HEK293T (cell line): ENCODE results near the gene MGLL.

ENCODE experiments used
- CTCF ChIA-PET: fragments of 350-600 bp; formaldehyde crosslinking; extraction: SDS; loops from one replicate; lab custom pipeline; 2021; ENCODE audit warnings: antibody characterized with exemption, inconsistent platforms; lab: Yijun Ruan, JAX
- POLR2A ChIA-PET: fragments of 350-600 bp; formaldehyde crosslinking; extraction: SDS; loops from one replicate; lab custom pipeline; 2020; ENCODE audit warnings: antibody characterized with exemption, inconsistent platforms; lab: Yijun Ruan, JAX
- DNase-seq: peaks from one replicate; pipeline ENCODE4 v3.0.0; 2012; ENCODE audit warnings: mixed read lengths; ENCODE audit errors: extremely low spot score
- ARNT ChIP-seq: fragments of 450-650 bp; IDR thresholded peaks from 2 replicates; pipeline ENCODE4 v1.6.1; 2017; ENCODE audit warnings: mild to moderate bottlenecking
- BHLHE40 ChIP-seq: fragments of 450-650 bp; IDR thresholded peaks from 2 replicates; pipeline ENCODE4 v1.6.1; 2016; ENCODE audit warnings: mild to moderate bottlenecking, moderate library complexity, borderline replicate concordance
- CTBP1 ChIP-seq: fragments of 450-650 bp; IDR thresholded peaks from 2 replicates; pipeline ENCODE4 v1.6.1; 2016; ENCODE audit warnings: borderline replicate concordance
- ELF4 ChIP-seq: fragments of 450-650 bp; IDR thresholded peaks from 2 replicates; pipeline ENCODE4 v1.6.1; 2017; ENCODE audit warnings: antibody characterized with exemption
- FOXA1 ChIP-seq: fragments of 450-650 bp; IDR thresholded peaks from 2 replicates; pipeline ENCODE4 v1.6.1; 2016; ENCODE audit warnings: mild to moderate bottlenecking
- FOXK2 ChIP-seq: fragments of 450-650 bp; IDR thresholded peaks from 2 replicates; pipeline ENCODE4 v1.6.1; 2016; ENCODE audit warnings: mild to moderate bottlenecking
- FOXM1 ChIP-seq: fragments of 450-650 bp; IDR thresholded peaks from 2 replicates; pipeline ENCODE4 v1.6.1; 2017; ENCODE audit warnings: mild to moderate bottlenecking, borderline replicate concordance
- HDGF ChIP-seq: fragments of 450-650 bp; IDR thresholded peaks from 2 replicates; pipeline ENCODE4 v1.6.1; 2017; ENCODE audit warnings: antibody characterized with exemption, borderline replicate concordance
- L3MBTL2 ChIP-seq: fragments of 450-650 bp; conservative IDR thresholded peaks from 2 replicates; pipeline ENCODE4 v1.6.1; 2016; ENCODE audit warnings: mild to moderate bottlenecking
- LEF1 ChIP-seq: fragments of 450-650 bp; IDR thresholded peaks from 2 replicates; pipeline ENCODE4 v1.6.1; 2017; ENCODE audit warnings: mild to moderate bottlenecking, borderline replicate concordance
- NFRKB ChIP-seq: fragments of 450-650 bp; IDR thresholded peaks from 2 replicates; pipeline ENCODE4 v1.6.1; 2016; ENCODE audit warnings: mild to moderate bottlenecking, moderate library complexity
- SP1 ChIP-seq: fragments of 450-650 bp; IDR thresholded peaks from 2 replicates; pipeline ENCODE4 v1.6.1; 2017
- SUZ12 ChIP-seq: fragments of 450-650 bp; IDR thresholded peaks from 2 replicates; pipeline ENCODE4 v1.6.1; 2016; ENCODE audit warnings: mild to moderate bottlenecking
- TARDBP ChIP-seq: fragments of 450-650 bp; IDR thresholded peaks from 2 replicates; pipeline ENCODE4 v1.6.1; 2016
- ZNF384 ChIP-seq: fragments of 450-650 bp; IDR thresholded peaks from 2 replicates; pipeline ENCODE4 v1.6.1; 2016
- TF ChIP-seq, protein P1 (sequence below): fragments of 450-650 bp; IDR thresholded peaks from 2 replicates; pipeline ENCODE4 v1.6.1; 2016

MGLL gene

DNA sequence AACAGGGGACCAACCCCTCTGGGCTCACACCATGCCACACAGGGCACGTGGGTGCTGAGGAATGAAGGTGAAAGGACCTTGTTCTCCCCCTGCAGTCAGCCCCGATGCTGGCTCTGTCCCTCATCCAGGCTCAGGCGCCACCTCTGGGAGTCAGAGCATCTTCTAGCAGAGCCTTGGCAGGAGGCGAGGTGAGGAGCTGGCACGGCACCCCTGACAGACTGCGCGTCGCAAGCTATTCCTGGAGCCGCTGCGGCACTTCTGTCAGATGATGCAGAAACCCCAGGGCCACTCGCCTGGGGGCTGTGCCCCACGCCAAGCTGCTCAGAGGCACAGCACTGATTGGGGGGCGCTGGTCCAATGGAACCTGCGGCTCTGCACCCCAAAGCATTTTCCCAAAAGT lies 62.0 kb downstream of the MGLL start:
- no peak for TF ChIP-seq ARNT
- TF ChIP-seq FOXK2 = no peak
- TF ChIP-seq L3MBTL2 = no peak
- no peak for TF ChIP-seq BHLHE40
- TF ChIP-seq, protein P1, sequence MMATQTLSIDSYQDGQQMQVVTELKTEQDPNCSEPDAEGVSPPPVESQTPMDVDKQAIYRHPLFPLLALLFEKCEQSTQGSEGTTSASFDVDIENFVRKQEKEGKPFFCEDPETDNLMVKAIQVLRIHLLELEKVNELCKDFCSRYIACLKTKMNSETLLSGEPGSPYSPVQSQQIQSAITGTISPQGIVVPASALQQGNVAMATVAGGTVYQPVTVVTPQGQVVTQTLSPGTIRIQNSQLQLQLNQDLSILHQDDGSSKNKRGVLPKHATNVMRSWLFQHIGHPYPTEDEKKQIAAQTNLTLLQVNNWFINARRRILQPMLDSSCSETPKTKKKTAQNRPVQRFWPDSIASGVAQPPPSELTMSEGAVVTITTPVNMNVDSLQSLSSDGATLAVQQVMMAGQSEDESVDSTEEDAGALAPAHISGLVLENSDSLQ = no peak
- no peak for TF ChIP-seq ELF4
- no peak for TF ChIP-seq HDGF
- TF ChIP-seq LEF1 = no peak
- TF ChIP-seq SP1 = no peak
- ChIA-PET POLR2A (no interaction called here), CTCF (no interaction called here)
- no peak for DNase-seq

DNA sequence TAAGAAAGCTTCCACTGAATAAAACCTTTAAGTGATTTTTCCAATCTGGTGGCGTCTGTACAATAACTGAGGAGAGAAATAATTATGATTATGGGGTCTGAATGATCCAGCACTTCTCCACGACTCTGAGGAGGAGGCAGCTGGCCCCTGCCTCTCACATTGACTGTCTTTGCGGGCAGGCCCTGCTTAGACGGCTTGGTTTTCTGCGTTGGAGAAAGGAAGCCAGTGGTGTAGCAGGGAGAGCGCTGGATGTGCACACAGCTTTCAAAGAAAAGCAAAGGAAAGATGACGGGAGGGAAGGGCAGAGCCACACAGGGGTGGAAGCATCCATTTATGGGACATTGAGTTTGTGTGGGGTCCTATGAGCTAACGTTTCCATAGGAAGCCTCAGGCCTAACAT lies 62.5 kb downstream of the MGLL start:
- TF ChIP-seq BHLHE40 = no peak
- no peak for TF ChIP-seq FOXA1
- no peak for TF ChIP-seq CTBP1
- no peak for TF ChIP-seq SUZ12
- TF ChIP-seq FOXM1 = no peak
- TF ChIP-seq L3MBTL2 = no peak
- TF ChIP-seq ARNT = no peak
- TF ChIP-seq LEF1 = no peak
- POLR2A ChIA-PET = no interaction called here
- no peak for DNase-seq
- CTCF ChIA-PET = no interaction called here

DNA sequence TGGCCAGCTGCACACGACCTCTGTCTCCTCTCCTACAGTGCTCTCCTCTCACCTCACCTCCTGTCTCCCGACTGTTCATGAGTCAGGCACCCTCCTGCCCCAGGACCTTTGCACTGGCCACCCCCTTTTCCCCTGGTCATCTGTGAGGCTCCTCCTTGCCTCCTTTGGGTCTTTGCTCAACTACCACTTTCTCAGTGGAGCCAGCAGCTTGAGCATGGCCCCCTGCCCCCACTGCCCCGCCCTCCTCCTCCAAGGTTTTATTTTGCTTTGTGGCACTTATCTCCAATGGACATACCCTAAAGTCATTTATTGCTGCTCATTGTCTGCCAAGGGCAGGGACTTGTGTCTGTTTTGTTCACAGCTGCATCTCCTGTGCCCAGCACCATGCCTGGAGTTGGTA lies 64.3 kb downstream of the MGLL start:
- no peak for DNase-seq
- no peak for TF ChIP-seq TARDBP
- no peak for TF ChIP-seq ZNF384
- TF ChIP-seq LEF1 = no peak
- TF ChIP-seq, protein P1 = no peak
- no peak for TF ChIP-seq NFRKB
- TF ChIP-seq SUZ12 = no peak
- TF ChIP-seq HDGF = no peak
- TF ChIP-seq ELF4 = no peak
- TF ChIP-seq FOXA1 = no peak
- ChIA-PET CTCF (no interaction called here), POLR2A (no interaction called here)

DNA sequence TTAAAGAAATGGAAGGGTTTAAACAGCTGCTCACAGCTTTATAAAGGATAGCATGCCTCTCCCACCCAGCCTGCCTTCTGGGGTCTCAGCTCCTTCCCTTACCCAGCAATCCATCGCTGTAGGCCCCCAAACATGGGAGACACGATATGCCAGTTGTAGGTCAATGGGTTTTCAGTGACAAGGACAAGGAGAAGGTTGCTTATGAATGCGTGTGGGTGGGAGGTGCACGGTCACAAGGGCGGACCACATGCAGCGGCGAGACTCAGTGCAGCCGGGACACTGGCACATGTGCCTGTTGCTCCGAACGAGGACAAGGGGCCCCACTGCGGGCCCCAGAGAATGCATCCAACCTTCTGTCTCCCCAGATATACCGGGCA lies 67.0 kb downstream of the MGLL start:
- CTCF ChIA-PET = no interaction called here

DNA sequence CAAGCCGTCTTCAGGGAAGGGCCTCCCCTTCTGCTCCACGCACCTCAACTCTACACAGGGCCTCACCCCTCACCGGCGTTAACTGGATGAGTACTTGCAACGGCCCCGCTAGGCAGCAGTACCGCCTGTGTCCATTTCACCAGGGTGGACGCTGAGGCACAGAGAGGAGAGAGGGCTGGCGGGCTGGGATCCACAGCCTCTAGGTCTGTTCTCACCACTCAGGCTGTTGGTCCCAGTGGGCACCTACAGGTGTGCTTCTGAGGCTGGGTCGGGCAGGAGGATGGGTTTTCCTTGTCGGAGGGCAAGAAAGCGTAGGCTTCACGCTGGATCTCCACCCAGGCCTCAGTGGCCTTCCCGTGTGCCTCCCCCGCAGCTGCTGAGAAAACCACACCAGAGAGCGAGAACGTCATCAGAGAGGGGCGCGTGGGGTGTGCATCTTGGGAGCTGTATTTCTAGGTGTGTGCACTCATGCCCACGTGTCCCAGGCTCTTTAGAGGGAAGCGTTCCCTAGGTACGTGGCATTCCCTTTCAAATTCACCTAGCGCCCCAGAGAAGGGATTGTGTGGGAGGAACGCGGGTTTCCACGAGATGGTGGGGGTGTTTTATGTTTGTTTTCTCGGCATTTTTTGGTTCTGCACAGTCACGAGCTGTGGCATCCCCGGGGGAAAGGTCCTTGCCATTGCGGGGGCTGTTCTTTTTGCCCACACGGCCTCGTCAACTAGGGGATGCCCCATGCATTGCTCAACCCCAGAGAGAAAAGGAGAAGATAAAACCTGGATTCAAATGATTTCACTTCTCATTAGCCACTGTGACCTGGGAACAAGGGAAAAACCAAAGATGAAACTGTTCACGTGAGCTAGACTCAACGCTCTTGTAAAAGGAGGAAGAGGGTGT lies 67.7 kb downstream of the MGLL start:
- no peak for DNase-seq
- POLR2A ChIA-PET = no interaction called here
- TF ChIP-seq HDGF = no peak
- no peak for TF ChIP-seq SP1
- no peak for TF ChIP-seq ARNT
- no peak for TF ChIP-seq ZNF384
- TF ChIP-seq NFRKB = no peak
- no peak for TF ChIP-seq FOXK2
- no peak for TF ChIP-seq FOXM1
- no peak for TF ChIP-seq LEF1
- TF ChIP-seq L3MBTL2 = no peak
- TF ChIP-seq TARDBP = no peak
- TF ChIP-seq, protein P1 = no peak
- TF ChIP-seq FOXA1 = no peak
- TF ChIP-seq BHLHE40 = no peak
- no peak for TF ChIP-seq SUZ12
- no peak for TF ChIP-seq ELF4
- no peak for TF ChIP-seq CTBP1
- CTCF ChIA-PET = no interaction called here

More for the DNA sequence above, 67.0 kb downstream of the MGLL start:
- DNase-seq = no peak
- TF ChIP-seq, protein P1 = no peak
- TF ChIP-seq FOXM1 = no peak
- TF ChIP-seq FOXK2 = no peak
- TF ChIP-seq ZNF384 = no peak
- TF ChIP-seq CTBP1 = no peak
- no peak for TF ChIP-seq SP1
- no peak for TF ChIP-seq BHLHE40
- TF ChIP-seq NFRKB = no peak
- TF ChIP-seq ELF4 = no peak
- no peak for TF ChIP-seq LEF1
- no peak for TF ChIP-seq FOXA1
- TF ChIP-seq SUZ12 = no peak
- no peak for TF ChIP-seq TARDBP
- no peak for TF ChIP-seq HDGF
- TF ChIP-seq ARNT = no peak
- TF ChIP-seq L3MBTL2 = no peak
- POLR2A ChIA-PET = no interaction called here
